ENCODE measurements around the gene ORC1.
"Not testable (repeated sequence)": the region's sequence is repeated elsewhere in the genome, so short reads cannot be mapped to it uniquely, and the experiment has no call there.

ORC1 gene

DNA sequence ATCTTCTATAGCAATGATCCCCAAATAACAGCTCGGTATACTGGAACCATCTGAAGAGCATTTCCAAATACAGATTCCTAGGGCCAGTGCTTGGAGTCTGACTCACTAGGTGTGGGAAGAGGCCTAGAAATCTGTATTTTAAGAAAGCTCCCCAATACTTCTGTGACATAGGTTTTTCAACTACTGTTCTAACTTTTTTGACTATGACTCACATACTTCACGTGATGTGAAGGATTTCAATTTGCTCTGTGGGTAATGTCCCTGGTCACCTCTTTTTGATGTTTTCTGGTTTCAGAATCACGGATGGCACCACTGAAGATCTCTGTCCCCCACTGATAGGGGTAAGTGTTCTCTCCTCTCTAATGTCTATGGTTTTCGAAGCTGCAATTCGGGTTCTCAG, 11.0 kb downstream of the ORC1 start:
- DNase-seq (ENCODE audit: low read depth, low spot score): no peak

GRCh38 chr1:52386458-52386857, 17.8 kb downstream of the ORC1 start:
- no peak for DNase-seq (ENCODE audit: low read depth, low spot score)
- H3K27ac ChIP-seq: no peak overlapping the region

More for the DNA sequence above, 11.0 kb downstream of the ORC1 start:
- H3K27ac ChIP-seq: no peak overlapping the region

DNA sequence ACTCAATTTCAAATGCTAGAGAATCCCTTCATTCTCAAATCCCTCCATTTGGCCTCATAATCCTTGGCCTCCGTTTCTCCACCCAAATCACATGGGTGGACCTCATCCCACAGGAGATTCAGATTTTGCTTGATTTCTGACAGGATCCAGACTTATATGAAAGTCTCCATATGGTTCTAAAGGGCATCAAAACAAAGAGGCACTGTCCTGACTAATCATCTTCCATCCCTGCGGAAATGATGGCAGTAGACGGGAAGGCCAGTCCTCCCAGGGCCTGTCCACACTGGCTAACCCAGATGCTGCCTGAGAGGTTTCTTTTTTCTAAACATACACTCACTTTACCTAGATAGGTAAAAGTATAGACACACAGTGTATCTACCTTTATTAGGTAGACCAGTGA, 18.8 kb downstream of the ORC1 start:
- no peak for DNase-seq (ENCODE audit: low read depth, low spot score)
- no peak overlapping the region for H3K27ac ChIP-seq

- H3K27ac ChIP-seq: not testable (repeated sequence)
Measured at GRCh38 chr1:52369851-52370250, 34.4 kb downstream of the ORC1 start.

DNA sequence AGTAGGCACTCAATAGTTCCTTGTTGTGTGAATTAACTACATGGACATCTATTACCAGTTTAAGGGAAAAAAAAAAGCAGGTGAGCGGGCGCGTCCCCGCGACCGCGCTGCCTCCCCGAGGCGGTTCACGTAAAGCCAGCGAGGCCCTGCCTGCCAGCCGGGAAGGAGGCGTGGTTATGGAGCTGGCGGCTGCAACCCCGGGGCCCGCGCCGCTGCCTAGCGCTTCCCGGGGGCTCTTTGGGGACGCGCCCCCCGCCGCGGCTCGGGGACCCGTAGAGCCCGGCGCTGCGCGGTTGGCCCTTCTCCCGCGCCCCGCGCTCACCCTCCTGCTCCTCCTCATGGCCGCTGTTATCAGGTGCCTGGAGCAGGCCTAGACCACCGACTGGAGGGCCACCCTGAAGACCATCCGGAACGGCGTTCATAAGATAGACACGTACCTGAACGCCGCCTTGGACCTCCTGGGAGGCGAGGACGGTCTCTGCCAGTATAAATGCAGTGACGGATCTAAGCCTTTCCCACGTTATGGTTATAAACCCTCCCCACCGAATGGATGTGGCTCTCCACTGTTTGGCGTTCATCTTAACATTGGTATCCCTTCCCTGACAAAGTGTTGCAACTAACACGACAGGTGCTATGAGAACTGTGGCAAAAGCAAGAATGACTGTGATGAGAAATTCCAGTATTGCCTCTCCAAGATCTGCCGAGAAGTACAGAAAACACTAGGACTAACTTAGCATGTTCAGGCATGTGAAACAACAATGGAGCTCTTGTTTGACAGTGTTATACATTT, 35.6 kb downstream of the ORC1 start:
- DNase-seq (ENCODE audit: low read depth, low spot score): peak; percentile 82
- peak overlapping the region; percentile 71 for H3K27ac ChIP-seq

More at GRCh38 chr1:52369851-52370250, 34.4 kb downstream of the ORC1 start:
- not testable (repeated sequence) for DNase-seq (ENCODE audit: low read depth, low spot score)

- H3K27ac ChIP-seq: no peak overlapping the region
- DNase-seq (ENCODE audit: low read depth, low spot score): no peak
Measured at GRCh38 chr1:52367272-52367671, 37.0 kb downstream of the ORC1 start.

DNA sequence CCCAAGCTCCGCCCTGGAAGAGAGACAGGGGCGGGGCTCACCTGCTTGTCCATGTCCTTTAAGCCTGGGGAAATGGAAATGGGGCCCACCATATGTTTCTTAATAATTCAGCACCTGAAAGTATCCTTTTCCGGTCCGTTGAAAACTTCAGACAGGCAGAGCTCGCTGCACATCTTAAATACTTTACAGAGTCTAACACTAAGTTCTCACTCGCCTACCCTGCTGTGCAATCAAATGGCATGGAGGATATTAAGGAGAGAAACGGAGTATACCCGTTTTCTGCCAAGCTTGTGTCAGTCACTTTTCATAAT, 37.8 kb downstream of the ORC1 start:
- H3K27ac ChIP-seq: peak overlapping the region; percentile 94
- no peak for DNase-seq (ENCODE audit: low read depth, low spot score)

- peak; percentile 93 for DNase-seq (ENCODE audit: low read depth, low spot score)
- peak within 1 kb of the TSS; percentile 94 for H3K27ac ChIP-seq
Measured at GRCh38 chr1:52365746-52366516, 38.3 kb downstream of the ORC1 start, which contains the start of gene CC2D1B. TSS of gene CC2D1B (minus strand) at chr1:52366205. CDS start at chr1:52364620, 1,585 bp downstream.

DNA sequence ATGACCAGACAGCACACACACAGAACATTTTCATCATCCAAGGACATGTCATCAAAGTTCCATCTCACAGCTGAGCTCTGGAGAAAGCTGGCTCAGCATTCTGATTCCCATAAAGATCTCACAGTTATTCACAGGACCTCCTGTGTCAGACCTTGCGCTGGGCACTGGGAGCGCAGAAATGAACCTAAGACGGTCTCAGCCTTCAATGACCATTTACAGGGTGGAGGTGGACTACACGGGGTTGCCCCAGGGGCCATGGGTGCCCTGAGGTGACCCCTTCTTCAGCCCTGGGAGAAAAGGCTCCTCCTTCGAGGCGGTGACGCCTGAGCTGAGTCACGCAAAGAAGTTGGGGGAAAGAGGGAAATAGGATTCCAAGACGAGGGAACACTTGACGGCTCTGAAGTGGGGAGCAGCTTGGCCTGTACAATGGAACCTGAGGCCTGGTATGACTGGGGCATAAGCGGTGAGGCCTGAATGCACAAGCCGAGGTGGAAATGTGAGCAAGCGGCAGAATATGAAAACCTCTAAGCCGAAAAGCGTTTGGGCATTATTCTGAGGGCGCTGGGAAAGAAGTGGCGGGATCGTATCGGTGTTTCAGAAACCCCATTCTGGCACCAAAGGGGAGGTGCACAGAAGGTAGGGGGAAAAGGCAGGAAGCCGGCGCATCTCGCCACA, 39.0 kb downstream of the ORC1 start:
- peak overlapping the region; percentile 94 for H3K27ac ChIP-seq
- no peak for DNase-seq (ENCODE audit: low read depth, low spot score)

- peak overlapping the region; percentile 94 for H3K27ac ChIP-seq
- DNase-seq (ENCODE audit: low read depth, low spot score): no peak
Measured at GRCh38 chr1:52364235-52364839, 39.9 kb downstream of the ORC1 start.

DNA sequence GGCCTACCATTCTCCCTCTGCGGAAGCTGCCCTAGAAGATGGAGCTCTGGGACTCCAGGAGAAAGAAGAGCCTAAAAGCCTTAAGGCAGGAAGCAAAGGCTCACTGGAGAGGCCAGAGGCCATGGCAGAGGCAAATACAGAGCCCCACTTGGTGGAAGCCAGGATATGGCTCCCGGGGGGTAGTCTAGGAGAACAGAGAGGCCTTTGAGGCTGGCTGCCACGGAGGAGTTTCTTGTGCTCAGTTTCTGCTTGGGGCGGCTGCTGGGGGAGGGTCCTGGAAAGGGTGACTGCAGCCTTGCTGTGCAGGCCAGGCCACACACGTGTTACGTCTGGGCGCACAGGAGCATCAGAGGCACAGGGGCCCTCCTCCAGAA, 43.6 kb downstream of the ORC1 start:
- no peak overlapping the region for H3K27ac ChIP-seq
- no peak for DNase-seq (ENCODE audit: low read depth, low spot score)

DNA sequence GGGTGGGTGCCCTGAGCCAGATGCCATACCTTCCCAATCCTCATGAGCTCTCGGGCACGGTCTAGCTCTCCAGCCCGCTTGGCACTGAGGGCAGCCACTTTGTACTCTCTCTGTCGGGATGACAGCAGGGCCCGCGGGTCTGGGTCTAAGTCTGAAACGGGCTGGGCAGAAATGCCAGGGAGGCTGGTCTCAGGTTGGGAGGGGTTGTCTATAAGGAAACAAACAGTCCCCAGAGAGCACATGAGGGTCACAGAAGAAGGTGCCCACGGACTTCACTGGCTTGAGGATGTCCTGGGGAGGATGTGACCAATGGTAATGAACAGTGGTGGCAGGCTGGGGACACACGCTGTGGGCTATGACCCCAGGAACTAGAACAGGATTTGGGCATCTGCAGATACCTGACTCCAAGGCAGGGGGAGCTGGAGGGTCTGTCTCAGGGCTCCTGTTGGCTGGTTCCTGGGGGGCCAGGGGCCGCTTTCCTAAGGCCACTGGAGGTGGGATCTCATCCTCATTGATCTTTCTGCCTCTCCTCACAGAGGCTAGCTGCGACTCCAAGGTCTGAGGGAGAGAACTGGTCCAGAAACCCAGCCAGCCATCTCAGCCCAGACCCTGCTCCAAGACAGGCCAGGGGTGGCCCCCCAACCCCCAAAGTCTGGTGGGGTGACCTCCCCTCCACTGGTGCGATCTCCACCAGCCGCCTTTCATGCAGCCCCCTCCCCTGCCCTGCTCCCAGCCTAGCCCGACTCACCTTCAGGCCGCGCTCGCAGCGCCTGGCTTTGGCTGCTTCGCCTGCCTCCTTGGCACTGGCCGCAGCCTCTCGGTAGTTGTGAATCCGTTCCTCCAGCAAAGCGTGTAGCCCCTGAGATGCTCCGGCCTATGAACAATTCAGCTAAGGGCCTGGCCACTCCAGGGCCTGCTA, 44.3 kb downstream of the ORC1 start:
- DNase-seq (ENCODE audit: low read depth, low spot score): no peak
- H3K27ac ChIP-seq: no peak overlapping the region

DNA sequence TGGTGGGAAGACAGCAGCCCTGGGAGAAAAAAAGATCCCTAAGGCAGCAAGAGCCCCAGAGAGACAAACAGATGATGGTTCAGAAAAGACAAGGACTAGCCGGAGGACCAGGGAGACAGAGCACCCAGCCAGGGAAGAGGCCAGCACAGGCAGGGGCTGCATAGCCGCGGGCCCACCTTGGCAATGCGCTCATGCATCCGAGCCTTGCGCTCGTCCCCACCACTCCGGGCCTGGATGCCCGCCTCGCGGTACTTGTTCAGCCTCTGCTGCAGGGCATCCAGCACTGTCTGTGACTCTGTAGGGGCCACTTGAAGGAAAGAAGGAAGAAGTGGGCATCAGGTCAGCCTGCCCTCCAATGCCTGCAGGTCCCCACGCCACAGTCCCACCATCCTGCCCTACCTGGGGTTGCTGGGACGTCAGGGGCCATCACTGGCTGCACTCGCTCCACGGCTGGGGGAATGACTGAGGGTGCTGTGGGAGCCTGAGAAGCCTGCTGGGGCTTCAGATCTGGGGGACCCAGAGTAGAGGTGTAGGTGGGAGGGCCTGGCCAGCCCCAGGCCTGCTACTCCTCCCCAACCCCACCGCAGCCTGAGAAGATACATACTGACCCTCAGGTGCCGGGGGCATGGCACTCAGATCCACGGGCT, 45.2 kb downstream of the ORC1 start:
- H3K27ac ChIP-seq: no peak overlapping the region
- no peak for DNase-seq (ENCODE audit: low read depth, low spot score)

GRCh38 chr1:52357397-52357796, 46.8 kb downstream of the ORC1 start:
- no peak for DNase-seq (ENCODE audit: low read depth, low spot score)
- no peak overlapping the region for H3K27ac ChIP-seq

DNA sequence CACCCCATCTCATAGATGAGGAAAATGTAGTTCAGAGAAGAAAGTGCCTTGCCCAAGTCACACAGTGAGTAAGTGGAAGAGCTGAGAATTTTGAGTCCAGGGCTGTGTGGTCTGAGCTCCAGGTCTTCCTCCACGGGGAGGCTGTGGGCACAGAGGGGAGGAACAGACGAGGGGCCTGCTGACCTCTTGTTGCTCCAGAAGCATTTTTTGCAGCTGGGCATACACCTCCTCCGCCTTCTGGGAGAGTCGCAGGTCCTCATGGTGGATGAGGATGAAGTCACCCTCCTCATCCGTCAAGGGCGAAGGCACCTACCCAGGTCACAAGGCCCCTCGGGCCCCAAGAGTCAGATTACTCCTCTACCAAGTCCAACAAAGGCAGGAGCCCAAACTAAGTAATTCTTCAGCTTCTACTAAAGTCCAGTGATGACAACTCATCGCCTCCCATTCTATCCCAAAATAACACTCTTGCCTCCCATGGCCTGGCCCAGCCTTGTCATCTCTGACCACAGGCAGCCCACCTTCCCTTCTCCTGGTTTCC, 47.3 kb downstream of the ORC1 start:
- no peak overlapping the region for H3K27ac ChIP-seq
- DNase-seq (ENCODE audit: low read depth, low spot score): no peak

DNA sequence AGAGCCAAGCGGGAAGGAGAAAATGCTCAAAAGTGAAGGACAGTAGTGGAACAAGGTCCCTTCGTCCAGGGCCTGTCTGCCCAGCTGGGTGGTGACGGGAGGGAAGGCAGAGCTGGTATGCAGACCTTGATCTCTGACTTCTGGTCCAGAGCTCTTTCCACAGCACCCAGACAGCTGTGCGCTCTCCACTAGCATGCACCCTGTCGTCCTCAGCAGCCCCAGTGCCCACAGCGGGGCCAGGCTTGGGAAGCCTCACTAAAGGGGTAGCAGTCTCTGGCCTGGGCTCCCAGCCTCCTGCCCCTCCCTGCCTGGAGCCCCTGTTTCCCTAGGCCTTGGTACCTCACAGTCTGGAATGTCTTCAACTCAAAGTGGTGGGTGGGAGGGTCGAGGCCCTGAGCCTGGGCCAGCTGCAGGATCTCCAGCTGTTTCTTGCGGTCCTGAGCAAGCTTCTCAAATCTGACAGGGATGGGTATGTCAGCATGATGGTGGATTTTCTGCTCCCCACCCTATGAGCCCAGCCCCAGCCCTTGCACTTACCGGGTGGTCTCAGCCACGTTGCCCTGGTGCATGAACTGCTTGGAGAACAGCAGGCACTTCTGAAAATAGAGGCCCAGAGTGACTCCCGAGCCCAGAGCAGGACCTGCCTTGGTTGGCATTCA, 48.2 kb downstream of the ORC1 start:
- no peak overlapping the region for H3K27ac ChIP-seq
- no peak for DNase-seq (ENCODE audit: low read depth, low spot score)

DNA sequence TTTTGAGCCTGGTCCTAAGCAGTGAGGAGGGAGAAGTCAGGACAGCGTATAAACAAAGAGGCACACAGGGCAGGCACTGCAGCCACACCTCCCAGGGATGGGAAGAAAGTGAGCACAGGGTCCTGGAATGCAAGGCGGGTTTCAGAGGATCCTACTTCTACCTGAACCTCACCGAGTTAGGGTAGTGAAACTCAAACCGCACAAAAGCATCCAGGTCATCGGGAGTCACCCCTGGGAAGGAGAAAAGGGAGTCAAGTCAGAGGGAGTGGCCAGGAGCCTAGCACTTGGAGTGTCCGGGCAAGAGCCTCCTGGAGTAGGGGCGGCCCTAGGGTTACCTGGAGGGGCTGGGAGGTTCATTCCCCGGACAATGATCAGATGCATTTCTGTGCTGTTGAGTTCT, 48.8 kb downstream of the ORC1 start:
- H3K27ac ChIP-seq: no peak overlapping the region
- no peak for DNase-seq (ENCODE audit: low read depth, low spot score)

DNA sequence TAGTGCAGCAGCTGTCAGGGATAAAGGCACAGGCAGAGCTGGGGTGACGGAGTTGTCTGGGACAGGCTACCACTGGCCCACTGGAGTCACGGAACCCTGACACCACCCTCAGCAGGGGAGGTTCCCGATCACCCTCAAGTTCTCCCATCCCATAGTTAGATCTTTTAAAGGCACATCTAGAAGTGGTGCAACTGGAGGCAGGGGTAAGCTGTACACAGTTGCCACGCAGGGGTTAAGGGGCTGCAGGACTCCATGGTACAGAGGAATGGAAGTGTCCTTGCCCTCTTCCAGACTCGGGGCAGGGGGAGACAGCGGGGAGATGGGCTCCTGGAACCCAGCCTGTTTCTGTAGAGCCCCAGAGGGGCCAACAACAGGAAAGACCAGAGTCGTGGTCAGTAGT, 51.5 kb downstream of the ORC1 start:
- H3K27ac ChIP-seq: no peak overlapping the region
- DNase-seq (ENCODE audit: low read depth, low spot score): no peak

All from epithelial cell of prostate (primary cell).